GM12878 (cell line): ENCODE measurements around the gene SLC12A6. TPM values are rescaled to one million over a fixed set of nuclear protein-coding genes. Genes with fewer than 3 reads are reported as not detected.
A peak's percentile ranks its signal among the peaks of the same experiment; 100 is the strongest.

Experiments
- ATAC-seq: fragments of 200-7000 bp; cut with Tn5 transposase; 3 replicates; pipeline ENCODE4 v1.9.1; 2020; ENCODE audit warnings: mild to moderate bottlenecking, moderate library complexity
- BruUV-seq: library from RNA; stranded (reverse); fragments of 400-500 nt; replicated peaks from 2 replicates; lab custom pipeline; 2021; lab: Mats Ljungman, UMichigan
- CTCF ChIA-PET: fragments of 300-600 bp; sonication (Branson Sonifier 250); formaldehyde crosslinking; extraction: SDS; loops from one replicate; lab custom pipeline; 2021; ENCODE audit warnings: inconsistent platforms; lab: Yijun Ruan, JAX
- POLR2A ChIA-PET: fragments of 350-600 bp; formaldehyde crosslinking; extraction: SDS; loops from one replicate; lab custom pipeline; 2021; ENCODE audit warnings: inconsistent platforms; lab: Charles Lee
- RAD21 ChIA-PET: fragments of 300-600 bp; sonication (Branson Sonifier 250); formaldehyde crosslinking; loops from one replicate; lab custom pipeline; 2023; ENCODE audit warnings: antibody characterized with exemption; ENCODE audit not compliant: unreplicated experiment; lab: Charles Lee
- SMC1A ChIA-PET: fragments of 300-600 bp; sonication (Branson Sonifier 250); formaldehyde crosslinking; loops from one replicate; lab custom pipeline; 2023; ENCODE audit not compliant: unreplicated experiment, uncharacterized antibody; lab: Charles Lee
- DNase-seq: peaks from one replicate; pipeline ENCODE4 v3.0.0-alpha.2; 2011; ENCODE audit warnings: low read depth, low spot score
- FAIRE-seq: peaks from 3 replicates; lab custom pipeline; 2011; peaks lifted over from hg19 to GRCh38; lab: Jason Lieb, UNC
- H2AFZ ChIP-seq: 2 replicates; pipeline ENCODE4 v1.6.0; 2011; ENCODE audit warnings: low read depth, low read length, control low read depth; ENCODE audit not compliant: control insufficient read depth
- H3K27ac ChIP-seq: 2 replicates; pipeline ENCODE4 v1.5.1; 2011; ENCODE audit warnings: control low read depth; ENCODE audit not compliant: control insufficient read depth, insufficient read depth
- H3K27me3 ChIP-seq, 2 experiments: replicated peaks in 1 of 2; 2 replicates each; pipeline versions ENCODE4 v1.6.0 to v1.6.1; 2011; ENCODE audit warnings: low read length in 1 of 2; ENCODE audit not compliant: control insufficient read depth in 2 of 2, insufficient read depth in 2 of 2
- H3K36me3 ChIP-seq, 2 experiments: 2 replicates each; pipeline ENCODE4 v1.5.1; 2011; ENCODE audit warnings: low read length in 1 of 2; ENCODE audit not compliant: control insufficient read depth in 2 of 2, insufficient read depth in 2 of 2
- H3K4me1 ChIP-seq: 2 replicates; pipeline ENCODE4 v1.6.1; 2011; ENCODE audit warnings: mild to moderate bottlenecking, low read length, moderate library complexity, mixed read lengths; ENCODE audit not compliant: control insufficient read depth, insufficient read depth
- H3K4me2 ChIP-seq: 2 replicates; pipeline ENCODE4 v1.6.0; 2011; ENCODE audit warnings: control low read depth; ENCODE audit not compliant: control insufficient read depth, insufficient read depth
- H3K4me3 ChIP-seq: fragments of 200-600 bp; sonication (generic); 2 replicates; pipeline ENCODE4 v1.5.1; 2016
- H3K79me2 ChIP-seq: 2 replicates; pipeline ENCODE4 v1.6.0; 2011; ENCODE audit warnings: low read length; ENCODE audit not compliant: control insufficient read depth, insufficient read depth
- H3K9ac ChIP-seq: 2 replicates; pipeline ENCODE4 v1.8.0; 2011; ENCODE audit warnings: low read length, control low read depth, mixed read lengths; ENCODE audit not compliant: control insufficient read depth, insufficient read depth
- H3K9me3 ChIP-seq: replicated peaks from 3 replicates; pipeline ENCODE4 v1.5.1; 2011; ENCODE audit warnings: mild to moderate bottlenecking, low read length; ENCODE audit not compliant: control insufficient read depth, insufficient read depth
- H4K20me1 ChIP-seq: 2 replicates; pipeline ENCODE4 v1.6.0; 2011; ENCODE audit not compliant: control insufficient read depth, insufficient read depth
- LARP7 ChIP-seq: fragments of 450-650 bp; IDR thresholded peaks from 2 replicates; pipeline ENCODE4 v1.6.1; 2017; ENCODE audit warnings: mild to moderate bottlenecking
- MLLT1 ChIP-seq: fragments of 450-650 bp; IDR thresholded peaks from 2 replicates; pipeline ENCODE4 v1.6.1; 2016; ENCODE audit warnings: mild to moderate bottlenecking
- ZNF217 ChIP-seq: fragments of 450-650 bp; IDR thresholded peaks from 2 replicates; pipeline ENCODE4 v1.6.1; 2017; ENCODE audit warnings: antibody characterized with exemption, mild to moderate bottlenecking
- WGBS: methylation state at CpG from one replicate; pipeline ENCODE4 v1.1.6; 2016; ENCODE audit warnings: low lambda C conversion rate; ENCODE audit not compliant: insufficient replicate concordance, insufficient coverage; ENCODE audit errors: missing lambda C conversion rate; 5-methylcytosine and 5-hydroxymethylcytosine counted together
- in situ Hi-C: fragments of 300-500 bp; cut with MboI; formaldehyde crosslinking; loops from 9 replicates; pipeline ENCODE4 v1.14.3; 2018; ENCODE audit warnings: mixed read lengths
- intact Hi-C: fragments of 100-400 bp; cut with micrococcal nuclease; formaldehyde crosslinking; loops from one replicate; pipeline ENCODE4 v1.14.2; 2022; ENCODE audit not compliant: unreplicated experiment
- polyA plus RNA-seq, 11 experiments: library from polyadenylated mRNA; depleted of rRNA in 4 of 11; unstranded in 6 of 11; stranded (reverse) in 5 of 11; fragments of >200 nt; fragmentation: Nextera tagmentation in 4 of 11; fragmentation: Illumina TruSeq in 1 of 11; extraction: Ambion mirVana in 4 of 11; extraction: Trizol in 1 of 11; gene quantifications; 1 replicate in 1 of 11; 2 replicates in 10 of 11; pipeline versions ENCODE4 v1.2.1 to v1.2.3, GENCODE V29; 2011 to 2016; ENCODE audit warnings: inconsistent platforms in 2 of 11, missing spikeins in 2 of 11, low read depth in 1 of 11
- total RNA-seq, 4 experiments: library from RNA; depleted of rRNA in 3 of 4; stranded (reverse); fragments of >200 nt in 3 of 4; fragmentation: Illumina TruSeq in 1 of 4; extraction: Trizol in 1 of 4; gene quantifications; 2 replicates each; pipeline versions ENCODE4 v1.2.1 to v1.2.3, GENCODE V29; 2013 to 2021
- TF ChIP-seq, protein P1 (sequence below): fragments of 450-650 bp; IDR thresholded peaks from 2 replicates; pipeline ENCODE4 v1.6.1; 2017; ENCODE audit warnings: antibody characterized with exemption, mild to moderate bottlenecking, moderate library complexity
- TF ChIP-seq, protein P2 (sequence below): IDR thresholded peaks from 2 replicates; pipeline ENCODE4 v1.6.1; 2012; ENCODE audit warnings: low read depth, low read length, improper control_type of control experiment

The SLC12A6 gene
- total and polyA plus RNA-seq, 10 of the 15 experiments (the other 5 are each of a cell fraction or from before 2014, with no cell fraction given) = 4.7 to 94.4 (median 34.2) TPM

- peak overlapping the region; percentile 72; the same call in 1 of the 2 replicates for H3K4me3 ChIP-seq
Observed at GRCh38 chr15:34338347-34338746, 766 bp upstream of the SLC12A6 start.

More at GRCh38 chr15:34338347-34338746, 766 bp upstream of the SLC12A6 start:
- no peak for ATAC-seq
- TF ChIP-seq LARP7 = no peak
- TF ChIP-seq MLLT1 = peak; percentile 91; the same call in 1 of the 2 replicates
- TF ChIP-seq, protein P1, sequence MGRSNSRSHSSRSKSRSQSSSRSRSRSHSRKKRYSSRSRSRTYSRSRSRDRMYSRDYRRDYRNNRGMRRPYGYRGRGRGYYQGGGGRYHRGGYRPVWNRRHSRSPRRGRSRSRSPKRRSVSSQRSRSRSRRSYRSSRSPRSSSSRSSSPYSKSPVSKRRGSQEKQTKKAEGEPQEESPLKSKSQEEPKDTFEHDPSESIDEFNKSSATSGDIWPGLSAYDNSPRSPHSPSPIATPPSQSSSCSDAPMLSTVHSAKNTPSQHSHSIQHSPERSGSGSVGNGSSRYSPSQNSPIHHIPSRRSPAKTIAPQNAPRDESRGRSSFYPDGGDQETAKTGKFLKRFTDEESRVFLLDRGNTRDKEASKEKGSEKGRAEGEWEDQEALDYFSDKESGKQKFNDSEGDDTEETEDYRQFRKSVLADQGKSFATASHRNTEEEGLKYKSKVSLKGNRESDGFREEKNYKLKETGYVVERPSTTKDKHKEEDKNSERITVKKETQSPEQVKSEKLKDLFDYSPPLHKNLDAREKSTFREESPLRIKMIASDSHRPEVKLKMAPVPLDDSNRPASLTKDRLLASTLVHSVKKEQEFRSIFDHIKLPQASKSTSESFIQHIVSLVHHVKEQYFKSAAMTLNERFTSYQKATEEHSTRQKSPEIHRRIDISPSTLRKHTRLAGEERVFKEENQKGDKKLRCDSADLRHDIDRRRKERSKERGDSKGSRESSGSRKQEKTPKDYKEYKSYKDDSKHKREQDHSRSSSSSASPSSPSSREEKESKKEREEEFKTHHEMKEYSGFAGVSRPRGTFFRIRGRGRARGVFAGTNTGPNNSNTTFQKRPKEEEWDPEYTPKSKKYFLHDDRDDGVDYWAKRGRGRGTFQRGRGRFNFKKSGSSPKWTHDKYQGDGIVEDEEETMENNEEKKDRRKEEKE = no peak
- TF ChIP-seq, protein P2, sequence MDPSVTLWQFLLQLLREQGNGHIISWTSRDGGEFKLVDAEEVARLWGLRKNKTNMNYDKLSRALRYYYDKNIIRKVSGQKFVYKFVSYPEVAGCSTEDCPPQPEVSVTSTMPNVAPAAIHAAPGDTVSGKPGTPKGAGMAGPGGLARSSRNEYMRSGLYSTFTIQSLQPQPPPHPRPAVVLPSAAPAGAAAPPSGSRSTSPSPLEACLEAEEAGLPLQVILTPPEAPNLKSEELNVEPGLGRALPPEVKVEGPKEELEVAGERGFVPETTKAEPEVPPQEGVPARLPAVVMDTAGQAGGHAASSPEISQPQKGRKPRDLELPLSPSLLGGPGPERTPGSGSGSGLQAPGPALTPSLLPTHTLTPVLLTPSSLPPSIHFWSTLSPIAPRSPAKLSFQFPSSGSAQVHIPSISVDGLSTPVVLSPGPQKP = no peak
- TF ChIP-seq ZNF217 = no peak
- WGBS = 97% methylated on average over 15 of the region's 16 CpGs
- ChIA-PET POLR2A (interaction anchor here (0.9 to 4.4 kb wide), 7 partner anchors 10 to 97 kb away, joined by 3 to 37 read pairs (median 6); no protein-coding TSS in a partner anchor), RAD21 (interaction anchor here (1.0 to 5.1 kb wide), 5 partner anchors 11 to 250 kb away, joined by 3 to 57 read pairs (median 4); partner anchors contain the start of gene LPCAT4), SMC1A (interaction anchor here (1.2 to 7.9 kb wide), 6 partner anchors 12 to 96 kb away, joined by 3 to 89 read pairs (median 5); partner anchors contain the start of gene LPCAT4), CTCF (interaction anchor here (0.6 to 4.5 kb wide), 7 partner anchors 10 to 250 kb away, joined by 3 to 26 read pairs (median 14); partner anchors contain the start of gene LPCAT4)
- no peaks in the 10 kb centered on the region for H4K20me1 ChIP-seq
- DNase-seq = no peak
- intact Hi-C loops = loop anchor here (5.0 kb wide), 1 partner anchor 96 kb away; no protein-coding TSS in a partner anchor
- peaks cover 12% of the 10 kb centered on the region for H3K4me1 ChIP-seq
- H3K27me3 ChIP-seq = no peaks in the 10 kb centered on the region
- in situ Hi-C loops = no loop called here
- H3K79me2 ChIP-seq = peaks cover 70% of the 10 kb centered on the region
- H3K9me3 ChIP-seq = no peaks in the 10 kb centered on the region
- H3K9ac ChIP-seq = no peak overlapping the region
- no peak for FAIRE-seq
- BruUV-seq = no TSS peak
- peaks cover 0 to 5% of the 10 kb centered on the region in 2 experiments; a peak in 1 of 4 replicates for H3K36me3 ChIP-seq
- peak overlapping the region; percentile 76 for H3K4me2 ChIP-seq
- no peak overlapping the region for H2AFZ ChIP-seq
- no peak overlapping the region for H3K27ac ChIP-seq
